CD4-positive, CD25-positive, alpha-beta regulatory T cell (primary cell): ENCODE results near the gene MTMR6. TPM values are rescaled to one million over a fixed set of nuclear protein-coding genes. Genes with fewer than 3 reads are reported as not detected.
"Not testable (repeated sequence)": the region's sequence is repeated elsewhere in the genome, so short reads cannot be mapped to it uniquely, and the experiment has no call there.

Source experiments
- ATAC-seq, 2 donors: fragments of 150-1000 bp; cut with Tn5 transposase; one replicate each; pipeline ENCODE4 v1.10.0; 2021; ENCODE audit warnings: low read depth in 2 of 2, moderate number of reproducible peaks in 2 of 2, moderate library complexity in 1 of 2
- DNase-seq, 3 donors: peaks; one replicate each; pipeline versions ENCODE4 v3.0.0 to v3.0.0-alpha.2; 2012 to 2022; ENCODE audit warnings: mixed read lengths in 1 of 3
- H3K27ac ChIP-seq: one replicate; pipeline ENCODE4 v1.7.0; 2013; ENCODE audit warnings: mild to moderate bottlenecking, low read length; ENCODE audit not compliant: insufficient read depth, poor library complexity, severe bottlenecking
- H3K27me3 ChIP-seq: one replicate; pipeline ENCODE4 v1.7.0; 2013; ENCODE audit warnings: low read length; ENCODE audit not compliant: control insufficient read depth, insufficient read depth
- H3K36me3 ChIP-seq: one replicate; pipeline ENCODE4 v1.7.0; 2013; ENCODE audit warnings: mild to moderate bottlenecking, low read length, moderate library complexity; ENCODE audit not compliant: control insufficient read depth, insufficient read depth
- H3K4me1 ChIP-seq: 2 replicates; pipeline ENCODE4 v1.7.0; 2013; ENCODE audit warnings: mild to moderate bottlenecking, low read length; ENCODE audit not compliant: insufficient read depth, control insufficient read depth, poor library complexity, severe bottlenecking
- H3K4me3 ChIP-seq: one replicate; pipeline ENCODE4 v1.7.0; 2013; ENCODE audit warnings: low read depth, mild to moderate bottlenecking, low read length, moderate library complexity
- H3K9me3 ChIP-seq, 2 experiments: 1 replicate in 1 of 2; 2 replicates in 1 of 2; pipeline ENCODE4 v1.7.0; 2013; ENCODE audit warnings: low read length in 2 of 2, mild to moderate bottlenecking in 1 of 2, moderate library complexity in 1 of 2; ENCODE audit not compliant: control insufficient read depth in 2 of 2
- H3K27ac Mint-ChIP-seq, 3 donors: one replicate each; pipeline ENCODE4 v1.8.0; 2020 to 2022; ENCODE audit warnings: mild to moderate bottlenecking in 3 of 3, mixed read lengths in 3 of 3, moderate library complexity in 2 of 3
- H3K27me3 Mint-ChIP-seq: one replicate; pipeline ENCODE4 v1.8.0; 2022; ENCODE audit warnings: mild to moderate bottlenecking, mixed read lengths
- H3K36me3 Mint-ChIP-seq: one replicate; pipeline ENCODE4 v1.8.0; 2020; ENCODE audit warnings: mixed read lengths
- H3K4me1 Mint-ChIP-seq, 4 donors: one replicate each; pipeline ENCODE4 v1.8.0; 2020 to 2022; ENCODE audit warnings: mixed read lengths in 4 of 4, mild to moderate bottlenecking in 1 of 4
- H3K4me3 Mint-ChIP-seq, 4 donors: one replicate each; pipeline ENCODE4 v1.8.0; 2020 to 2022; ENCODE audit warnings: mild to moderate bottlenecking in 4 of 4, mixed read lengths in 4 of 4, moderate library complexity in 3 of 4
- H3K9me3 Mint-ChIP-seq, 7 donors: one replicate each; pipeline ENCODE4 v1.8.0; 2020 to 2022; ENCODE audit warnings: mixed read lengths in 7 of 7, mild to moderate bottlenecking in 3 of 7, moderate library complexity in 2 of 7
- polyA plus RNA-seq, 4 donors: library from polyadenylated mRNA; unstranded; fragments of 300-500 nt; fragmentation: Illumina TruSeq; gene quantifications; one replicate each; pipeline ENCODE4 v1.2.3, GENCODE V29; 2021
- total RNA-seq: library from RNA; stranded (reverse); gene quantifications from one replicate; pipeline ENCODE4 v1.2.3, GENCODE V29; 2022

The MTMR6 gene
- total RNA-seq (35.0 TPM), polyA plus RNA-seq (10 to 100 TPM; 16.8 to 22.4 (median 19.7) TPM)

GRCh38 chr13:25286969-25287961, at the start of gene MTMR6:
TSS of gene MTMR6 (minus strand) at chr13:25287488. CDS start at chr13:25287247, 241 bp downstream.
- Mint-ChIP-seq H3K4me3 (peak within 1 kb of the TSS; percentile 96 to 99 (median 98)), H3K36me3 (peaks cover 5% of the 10 kb centered on the region), H3K27ac (peak within 1 kb of the TSS; percentile 96 to 100 (median 96)), H3K27me3 (peaks cover 31% of the 10 kb centered on the region), H3K9me3 (no peaks in the 10 kb centered on the region), H3K4me1 (peaks cover 22 to 52% (median 38%) of the 10 kb centered on the region in 4 donors)
- ATAC-seq (peak; percentile 91 to 94), DNase-seq (peak; percentile 88 to 92 (median 91))
- Histone ChIP-seq H3K4me3 (peak within 1 kb of the TSS; percentile 88), H3K27me3 (peaks cover 7% of the 10 kb centered on the region), H3K9me3 (no peaks in the 10 kb centered on the region), H3K4me1 (peaks cover 41% of the 10 kb centered on the region), H3K36me3 (peaks cover 3% of the 10 kb centered on the region), H3K27ac (peak within 1 kb of the TSS; percentile 99)

DNA sequence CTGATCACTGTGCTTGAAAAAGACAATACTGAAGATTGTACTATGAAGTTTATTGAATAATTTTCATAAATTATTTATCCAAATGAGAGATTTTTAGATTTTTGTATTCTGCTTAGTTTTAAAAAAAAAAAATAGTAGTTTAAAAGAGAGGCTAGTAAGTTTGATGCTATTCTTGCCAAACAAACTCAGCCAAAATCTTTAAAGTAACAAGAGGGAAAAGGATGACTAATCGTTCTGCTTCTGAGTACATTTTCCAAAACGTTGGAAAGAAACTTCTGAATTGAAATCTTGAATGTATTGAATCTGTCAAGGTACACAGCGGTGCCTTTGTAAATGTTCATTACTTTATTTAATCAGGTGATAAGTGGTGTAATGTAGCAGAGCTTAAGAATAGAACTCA, 48.6 kb upstream of the MTMR6 start:
- ATAC-seq (no peak), DNase-seq (no peak)
- Histone ChIP-seq H3K27me3 (no peaks in the 10 kb centered on the region), H3K36me3 (peaks cover 68% of the 10 kb centered on the region), H3K4me1 (no peaks in the 10 kb centered on the region), H3K27ac (no peak overlapping the region), H3K9me3 (no peaks in the 10 kb centered on the region), H3K4me3 (no peak overlapping the region)
- H3K36me3 Mint-ChIP-seq = peaks cover 29% of the 10 kb centered on the region
- H3K9me3 Mint-ChIP-seq = no peaks in the 10 kb centered on the region
- no peaks in the 10 kb centered on the region for H3K27me3 Mint-ChIP-seq
- peaks cover 0 to 32% (median 13%) of the 10 kb centered on the region in 4 donors for H3K4me1 Mint-ChIP-seq
- H3K4me3 Mint-ChIP-seq = no peak overlapping the region
- no peak overlapping the region for H3K27ac Mint-ChIP-seq

- Mint-ChIP-seq H3K4me1 (peaks cover 0 to 25% (median 13%) of the 10 kb centered on the region in 4 donors), H3K36me3 (peaks cover 42% of the 10 kb centered on the region), H3K9me3 (no peaks in the 10 kb centered on the region), H3K27me3 (no peaks in the 10 kb centered on the region), H3K4me3 (no peak overlapping the region), H3K27ac (peak overlapping the region in 1 of 3 donors; percentile 64)
- no peak for DNase-seq
- Histone ChIP-seq H3K36me3 (peaks cover 84% of the 10 kb centered on the region), H3K27me3 (no peaks in the 10 kb centered on the region), H3K9me3 (no peaks in the 10 kb centered on the region), H3K4me1 (no peaks in the 10 kb centered on the region), H3K27ac (no peak overlapping the region), H3K4me3 (no peak overlapping the region)
- no peak for ATAC-seq
These were observed 43.3 kb upstream of the MTMR6 start for GRCh38 chr13:25330541-25330940.

DNA sequence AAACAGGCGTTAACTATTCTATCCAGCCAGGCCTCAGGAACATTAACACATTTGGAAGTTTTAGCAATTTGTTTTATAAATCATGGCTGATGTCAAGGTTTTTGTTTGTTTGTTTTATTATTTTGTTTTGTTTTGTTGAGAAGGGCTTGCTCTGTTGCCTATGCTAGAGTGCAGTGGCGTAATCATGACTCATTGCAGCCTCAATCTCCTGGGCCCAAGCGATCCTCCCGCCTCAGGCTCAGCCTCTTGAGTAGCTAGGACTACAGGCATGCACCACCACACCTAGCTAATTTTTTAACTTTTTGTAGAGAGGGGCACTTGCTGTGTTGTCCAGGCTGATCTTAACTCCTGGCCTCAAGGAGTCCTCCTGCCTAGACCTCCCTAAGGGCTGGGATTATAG, 42.4 kb upstream of the MTMR6 start:
- Mint-ChIP-seq H3K4me3 (no peak overlapping the region), H3K9me3 (no peaks in the 10 kb centered on the region), H3K27ac (peak overlapping the region in 1 of 3 donors; percentile 64), H3K27me3 (no peaks in the 10 kb centered on the region), H3K4me1 (peaks cover 0 to 23% (median 13%) of the 10 kb centered on the region in 4 donors), H3K36me3 (peaks cover 42% of the 10 kb centered on the region)
- peaks cover 87% of the 10 kb centered on the region for H3K36me3 ChIP-seq
- DNase-seq (no peak), ATAC-seq (no peak)
- H3K4me3 ChIP-seq = no peak overlapping the region
- no peak overlapping the region for H3K27ac ChIP-seq
- no peaks in the 10 kb centered on the region for H3K9me3 ChIP-seq
- no peaks in the 10 kb centered on the region for H3K27me3 ChIP-seq
- no peaks in the 10 kb centered on the region for H3K4me1 ChIP-seq

- H3K4me3 ChIP-seq = no peak overlapping the region
- H3K4me3 Mint-ChIP-seq = no peak overlapping the region
- no peaks in the 10 kb centered on the region for H3K4me1 ChIP-seq
- peaks cover 18% of the 10 kb centered on the region for H3K36me3 Mint-ChIP-seq
- ATAC-seq = no peak
- H3K27ac Mint-ChIP-seq = peak overlapping the region in 1 of 3 donors; percentile 1
- H3K36me3 ChIP-seq = peaks cover 79% of the 10 kb centered on the region
- no peak overlapping the region for H3K27ac ChIP-seq
- no peaks in the 10 kb centered on the region for H3K27me3 Mint-ChIP-seq
- no peaks in the 10 kb centered on the region for H3K9me3 Mint-ChIP-seq
- H3K4me1 Mint-ChIP-seq = peaks cover 0 to 6% (median 2%) of the 10 kb centered on the region in 4 donors
- DNase-seq = no peak
- H3K9me3 ChIP-seq = no peaks in the 10 kb centered on the region
- no peaks in the 10 kb centered on the region for H3K27me3 ChIP-seq
These were observed 36.8 kb upstream of the MTMR6 start for GRCh38 chr13:25324100-25324499.

- H3K9me3 Mint-ChIP-seq = no peaks in the 10 kb centered on the region
- Histone ChIP-seq H3K4me1 (no peaks in the 10 kb centered on the region), H3K27ac (no peak overlapping the region), H3K4me3 (no peak overlapping the region), H3K9me3 (no peaks in the 10 kb centered on the region), H3K36me3 (peaks cover 79% of the 10 kb centered on the region), H3K27me3 (no peaks in the 10 kb centered on the region)
- DNase-seq (no peak), ATAC-seq (no peak)
- no peak overlapping the region for H3K4me3 Mint-ChIP-seq
- H3K27me3 Mint-ChIP-seq = no peaks in the 10 kb centered on the region
- no peak overlapping the region for H3K27ac Mint-ChIP-seq
- peaks cover 19% of the 10 kb centered on the region for H3K36me3 Mint-ChIP-seq
- H3K4me1 Mint-ChIP-seq = peaks cover 0 to 15% (median 9%) of the 10 kb centered on the region in 4 donors
These were observed 32.5 kb upstream of the MTMR6 start for GRCh38 chr13:25319771-25320170.

DNA sequence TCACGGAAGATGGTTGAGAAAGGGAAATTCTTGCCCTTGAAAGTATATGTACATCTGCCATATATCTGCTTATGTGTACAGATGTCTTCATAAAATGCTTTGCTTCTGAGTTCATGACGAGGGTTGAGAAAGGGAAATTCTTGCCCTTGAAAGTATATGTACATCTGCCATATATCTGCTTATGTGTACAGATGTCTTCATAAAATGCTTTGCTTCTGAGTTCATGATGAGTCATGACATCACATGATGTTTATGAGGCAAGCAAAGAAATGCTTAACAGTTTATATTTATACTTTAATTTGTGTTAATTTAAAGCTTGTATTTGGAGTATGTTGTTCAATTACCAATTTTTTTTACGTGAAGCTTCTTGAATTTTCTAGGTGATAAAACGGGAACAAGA, 31.7 kb upstream of the MTMR6 start:
- peaks cover 82% of the 10 kb centered on the region for H3K36me3 ChIP-seq

More for the DNA sequence above, 31.7 kb upstream of the MTMR6 start:
- not testable (repeated sequence) for ATAC-seq, H3K4me1 ChIP-seq, H3K9me3 Mint-ChIP-seq, H3K4me3 ChIP-seq, H3K4me3 Mint-ChIP-seq, H3K27me3 ChIP-seq, DNase-seq, H3K27ac Mint-ChIP-seq, H3K27ac ChIP-seq, H3K9me3 ChIP-seq, H3K27me3 Mint-ChIP-seq
- Mint-ChIP-seq H3K36me3 (peaks cover 16% of the 10 kb centered on the region), H3K4me1 (peaks cover 0 to 15% (median 9%) of the 10 kb centered on the region in 4 donors)
